Liver (tissue), 9 donors: Measurements from ENCODE around the gene RAB3GAP1. TPM values are rescaled to one million over a fixed set of nuclear protein-coding genes. Genes with fewer than 3 reads are reported as not detected.

ENCODE experiments used
- DNase-seq: peaks from one replicate; pipeline ENCODE4 v3.0.0-alpha.2; 2017; ENCODE audit warnings: low spot score
- H3K27ac ChIP-seq, 2 donors: one replicate each; pipeline ENCODE4 v1.7.0; 2013; ENCODE audit warnings: inconsistent platforms in 2 of 2, low read length in 2 of 2, control low read depth in 1 of 2, low read depth in 1 of 2, mild to moderate bottlenecking in 1 of 2
- H3K27me3 ChIP-seq, 4 donors: one replicate each; pipeline versions ENCODE4 v1.6.1 to v1.7.0; 2013; ENCODE audit warnings: low read length in 3 of 4, inconsistent platforms in 1 of 4, mild to moderate bottlenecking in 1 of 4, moderate library complexity in 1 of 4; ENCODE audit not compliant: control insufficient read depth in 4 of 4, insufficient read depth in 4 of 4
- H3K36me3 ChIP-seq, 4 donors: one replicate each; pipeline versions ENCODE4 v1.6.1 to v1.7.0; 2013; ENCODE audit warnings: low read length in 3 of 4, mild to moderate bottlenecking in 3 of 4, low read depth in 1 of 4, moderate library complexity in 1 of 4; ENCODE audit not compliant: control insufficient read depth in 4 of 4, insufficient read depth in 3 of 4
- H3K4me1 ChIP-seq, 4 donors: one replicate each; pipeline versions ENCODE4 v1.6.1 to v1.7.0; 2013; ENCODE audit warnings: low read length in 3 of 4, mild to moderate bottlenecking in 3 of 4, moderate library complexity in 1 of 4; ENCODE audit not compliant: control insufficient read depth in 4 of 4, insufficient read depth in 4 of 4
- H3K4me3 ChIP-seq, 3 donors: one replicate each; pipeline versions ENCODE4 v1.6.1 to v1.7.0; 2013; ENCODE audit warnings: low read length in 3 of 3, control low read depth in 1 of 3, low read depth in 1 of 3, mild to moderate bottlenecking in 1 of 3
- H3K9ac ChIP-seq, 2 donors: one replicate each; pipeline ENCODE4 v1.7.0; 2013; ENCODE audit warnings: low read length in 2 of 2, mild to moderate bottlenecking in 2 of 2, moderate library complexity in 2 of 2, control low read depth in 1 of 2, low read depth in 1 of 2
- H3K9me3 ChIP-seq, 4 donors: one replicate each; pipeline versions ENCODE4 v1.6.1 to v1.7.0; 2013; ENCODE audit warnings: low read length in 3 of 4; ENCODE audit not compliant: control insufficient read depth in 4 of 4
- ATF3 ChIP-seq: IDR thresholded peaks from 2 replicates; pipeline ENCODE4 v1.6.1; 2016; ENCODE audit warnings: antibody characterized with exemption
- CTCF ChIP-seq: fragments of 150-350 bp; IDR thresholded peaks from 2 replicates; pipeline ENCODE4 v1.5.1; 2017; ENCODE audit warnings: improper control_type of control experiment, low read depth, low read length; ENCODE audit not compliant: missing input control
- EGR1 ChIP-seq, 2 donors: IDR thresholded peaks; 2 replicates each; pipeline ENCODE4 v1.6.1; 2016 to 2018; ENCODE audit warnings: antibody characterized with exemption in 2 of 2, low read depth in 2 of 2
- FOXA1 ChIP-seq: IDR thresholded peaks from 2 replicates; pipeline ENCODE4 v1.6.1; 2016; ENCODE audit warnings: antibody characterized with exemption
- FOXA2 ChIP-seq: IDR thresholded peaks from 2 replicates; pipeline ENCODE4 v1.6.1; 2016; ENCODE audit warnings: antibody characterized with exemption
- GABPA ChIP-seq, 2 donors: IDR thresholded peaks in 1 of 2; conservative IDR thresholded peaks in 1 of 2; 2 replicates each; pipeline ENCODE4 v1.6.1; 2016; ENCODE audit warnings: antibody characterized with exemption in 2 of 2, mild to moderate bottlenecking in 1 of 2, moderate library complexity in 1 of 2
- HNF4A ChIP-seq, 2 donors: conservative IDR thresholded peaks; 2 replicates each; pipeline ENCODE4 v1.6.1; 2016; ENCODE audit warnings: antibody characterized with exemption in 2 of 2, mild to moderate bottlenecking in 2 of 2
- HNF4G ChIP-seq: IDR thresholded peaks from 2 replicates; pipeline ENCODE4 v1.6.1; 2016; ENCODE audit warnings: antibody characterized with exemption
- JUND ChIP-seq, 2 donors: IDR thresholded peaks; 2 replicates each; pipeline ENCODE4 v1.6.1; 2016; ENCODE audit warnings: antibody characterized with exemption in 2 of 2
- MAX ChIP-seq: IDR thresholded peaks from 2 replicates; pipeline ENCODE4 v1.6.1; 2016; ENCODE audit warnings: antibody characterized with exemption
- NR2F2 ChIP-seq: IDR thresholded peaks from 2 replicates; pipeline ENCODE4 v1.6.1; 2016; ENCODE audit warnings: antibody characterized with exemption
- RAD21 ChIP-seq, 2 donors: IDR thresholded peaks; 2 replicates each; pipeline ENCODE4 v1.6.1; 2016; ENCODE audit warnings: antibody characterized with exemption in 2 of 2, mild to moderate bottlenecking in 2 of 2
- REST ChIP-seq: IDR thresholded peaks from 2 replicates; pipeline ENCODE4 v1.6.1; 2016; ENCODE audit warnings: antibody characterized with exemption, mild to moderate bottlenecking
- RXRA ChIP-seq, 2 donors: IDR thresholded peaks; 2 replicates each; pipeline ENCODE4 v1.6.1; 2017 to 2018; ENCODE audit warnings: antibody characterized with exemption in 2 of 2, mild to moderate bottlenecking in 1 of 2
- SP1 ChIP-seq: IDR thresholded peaks from 2 replicates; pipeline ENCODE4 v1.6.1; 2018; ENCODE audit warnings: antibody characterized with exemption, mild to moderate bottlenecking
- TAF1 ChIP-seq: conservative IDR thresholded peaks from 2 replicates; pipeline ENCODE4 v1.6.1; 2016; ENCODE audit warnings: antibody characterized with exemption, mild to moderate bottlenecking
- YY1 ChIP-seq: IDR thresholded peaks from 2 replicates; pipeline ENCODE4 v1.6.1; 2016; ENCODE audit warnings: antibody characterized with exemption, mild to moderate bottlenecking
- ZBTB33 ChIP-seq: IDR thresholded peaks from 2 replicates; pipeline ENCODE4 v1.6.1; 2016; ENCODE audit warnings: antibody characterized with exemption
- WGBS: extraction: QIAGEN DNeasy Blood & Tissue Kit; methylation state at CpG from one replicate; pipeline ENCODE4 v1.1.7; 2013; 5-methylcytosine and 5-hydroxymethylcytosine counted together
- polyA plus RNA-seq, 2 donors: library from polyadenylated mRNA; stranded (reverse) in 1 of 2; unstranded in 1 of 2; fragments of 200-250 nt in 1 of 2; fragments of >200 nt in 1 of 2; fragmentation: Nextera tagmentation in 1 of 2; extraction: Ambion mirVana in 1 of 2; gene quantifications; one replicate each; pipeline versions ENCODE4 v1.2.1 to v1.2.3, GENCODE V29; 2013 to 2015
- total RNA-seq, 2 donors: library from RNA; depleted of rRNA; stranded (reverse); fragments of >200 nt; gene quantifications; one replicate each; pipeline ENCODE4 v1.2.3, GENCODE V29; 2014
- donor health status: healthy.
- donor health status: healthy.
- donor health status: healthy.
- donor health status: healthy.
- donor health status: healthy.

Gene RAB3GAP1
- total and polyA plus RNA-seq, 4 donors = 8.8 to 30.0 (median 15.1) TPM

- Histone ChIP-seq H3K4me1 (peaks cover 0 to 14% (median 6%) of the 10 kb centered on the region in 4 donors), H3K4me3 (no peak overlapping the region), H3K27me3 (no peaks in the 10 kb centered on the region), H3K9me3 (no peaks in the 10 kb centered on the region), H3K27ac (no peak overlapping the region), H3K9ac (no peak overlapping the region), H3K36me3 (peaks cover 2 to 14% (median 9%) of the 10 kb centered on the region in 4 donors)
- TF ChIP-seq FOXA2 (peak; percentile 70), GABPA (IDR thresholded peaks at IDR 0.05 in 1 of 2, conservative IDR thresholded peaks at IDR 0.05 in 1 of 2) (no peak), EGR1 (IDR thresholded peaks at IDR 0.05; ENCODE audit: low read depth in 2 of 2) (no peak), CTCF (no peak), RAD21 (IDR thresholded peaks at IDR 0.05) (no peak), MAX (no peak), ZBTB33 (no peak), TAF1 (no peak), HNF4A (conservative IDR thresholded peaks at IDR 0.05) (peak; percentile 61 to 87), YY1 (no peak), FOXA1 (no peak), REST (no peak), RXRA (IDR thresholded peaks at IDR 0.05) (peak; percentile 40 to 79), NR2F2 (no peak), SP1 (peak; percentile 16), JUND (IDR thresholded peaks at IDR 0.05) (peak in 1 of 2 donors; percentile 20), HNF4G (peak; percentile 53), ATF3 (no peak)
- DNase-seq = no peak
- WGBS = 93% methylated on average over 1 of the region's 1 CpG
Observed at GRCh38 chr2:135091681-135092080, 39.6 kb downstream of the RAB3GAP1 start.
